Upper lobe of right lung (tissue), 1 donor: Measurements from ENCODE around the gene OR56A1. TPM values are rescaled to one million over a fixed set of nuclear protein-coding genes. Genes with fewer than 3 reads are reported as not detected.

ENCODE experiments used
- ATAC-seq: fragments of 200-7000 bp; cut with Tn5 transposase; one replicate; pipeline ENCODE4 v1.9.1; 2020; ENCODE audit warnings: mild to moderate bottlenecking, moderate library complexity
- DNase-seq: peaks from one replicate; pipeline ENCODE4 v3.0.0-alpha.2; 2020
- H3K27ac ChIP-seq: fragments of 200-600 bp; one replicate; pipeline ENCODE4 v1.8.0; 2022
- H3K27me3 ChIP-seq: fragments of 200-600 bp; one replicate; pipeline ENCODE4 v1.8.0; 2022; ENCODE audit warnings: mild to moderate bottlenecking
- H3K36me3 ChIP-seq: fragments of 200-600 bp; one replicate; pipeline ENCODE4 v1.8.0; 2022
- H3K4me1 ChIP-seq: fragments of 200-600 bp; one replicate; pipeline ENCODE4 v1.8.0; 2022
- H3K4me3 ChIP-seq: fragments of 200-600 bp; one replicate; pipeline ENCODE4 v1.8.0; 2022; ENCODE audit warnings: mild to moderate bottlenecking
- H3K9me3 ChIP-seq: fragments of 200-600 bp; one replicate; pipeline ENCODE4 v1.8.0; 2022
- intact Hi-C: fragments of 100-400 bp; cut with DNase I; formaldehyde crosslinking; loops from one replicate; pipeline ENCODE4 v1.11.0; 2022
- total RNA-seq: library from RNA; stranded (reverse); fragmentation: NEBNext Ultra II Directional; extraction: Animal tissue kit (Norgen Biotek cat#: 25700); gene quantifications from one replicate; pipeline ENCODE4 v1.2.1, GENCODE V29; 2021
- TF ChIP-seq, protein P1 (sequence below): fragments of 200-600 bp; IDR thresholded peaks from one replicate; pipeline ENCODE4 v1.8.0; 2022; ENCODE audit warnings: antibody characterized with exemption
- donor health status: DM: no; HTN: yes; CAD: no; lungs with severe emphysema.

OR56A1 gene
- total RNA-seq, 1 donor from 2014 or later = not detected

DNA sequence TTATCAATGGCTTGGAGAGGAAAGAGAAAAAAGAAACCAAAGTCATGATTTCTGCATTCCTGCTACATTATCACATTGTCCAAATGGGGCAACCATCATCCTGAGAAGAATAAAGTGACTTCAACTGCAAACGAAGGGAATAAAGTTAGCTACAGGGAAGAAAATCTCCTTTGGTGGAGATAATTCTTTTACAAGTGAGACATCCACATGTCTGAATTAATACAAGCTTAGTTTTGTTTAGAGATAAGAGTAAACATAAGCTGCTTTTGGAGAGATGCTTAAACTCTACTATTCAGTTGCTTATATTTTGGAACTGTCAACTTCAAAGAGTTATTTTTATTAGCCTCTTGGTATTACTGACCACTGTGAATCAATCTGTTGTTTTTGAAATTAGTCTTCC, 43.7 kb downstream of the OR56A1 start, which contains the start of gene OR52L1:
OR52L1 (minus strand) TSS at position 101 of the 400 bp plus-strand sequence; CDS start at position 46, 55 bp downstream.
- TF ChIP-seq, protein P1, sequence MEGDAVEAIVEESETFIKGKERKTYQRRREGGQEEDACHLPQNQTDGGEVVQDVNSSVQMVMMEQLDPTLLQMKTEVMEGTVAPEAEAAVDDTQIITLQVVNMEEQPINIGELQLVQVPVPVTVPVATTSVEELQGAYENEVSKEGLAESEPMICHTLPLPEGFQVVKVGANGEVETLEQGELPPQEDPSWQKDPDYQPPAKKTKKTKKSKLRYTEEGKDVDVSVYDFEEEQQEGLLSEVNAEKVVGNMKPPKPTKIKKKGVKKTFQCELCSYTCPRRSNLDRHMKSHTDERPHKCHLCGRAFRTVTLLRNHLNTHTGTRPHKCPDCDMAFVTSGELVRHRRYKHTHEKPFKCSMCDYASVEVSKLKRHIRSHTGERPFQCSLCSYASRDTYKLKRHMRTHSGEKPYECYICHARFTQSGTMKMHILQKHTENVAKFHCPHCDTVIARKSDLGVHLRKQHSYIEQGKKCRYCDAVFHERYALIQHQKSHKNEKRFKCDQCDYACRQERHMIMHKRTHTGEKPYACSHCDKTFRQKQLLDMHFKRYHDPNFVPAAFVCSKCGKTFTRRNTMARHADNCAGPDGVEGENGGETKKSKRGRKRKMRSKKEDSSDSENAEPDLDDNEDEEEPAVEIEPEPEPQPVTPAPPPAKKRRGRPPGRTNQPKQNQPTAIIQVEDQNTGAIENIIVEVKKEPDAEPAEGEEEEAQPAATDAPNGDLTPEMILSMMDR = no peak
- Histone ChIP-seq H3K9me3 (no peaks in the 10 kb centered on the region), H3K4me1 (no peaks in the 10 kb centered on the region), H3K27ac (no peak within 1 kb of the TSS), H3K27me3 (no peaks in the 10 kb centered on the region), H3K36me3 (no peaks in the 10 kb centered on the region), H3K4me3 (no peak within 1 kb of the TSS)
- ATAC-seq (no peak), DNase-seq (no peak)
- intact Hi-C loops = no loop called here

DNA sequence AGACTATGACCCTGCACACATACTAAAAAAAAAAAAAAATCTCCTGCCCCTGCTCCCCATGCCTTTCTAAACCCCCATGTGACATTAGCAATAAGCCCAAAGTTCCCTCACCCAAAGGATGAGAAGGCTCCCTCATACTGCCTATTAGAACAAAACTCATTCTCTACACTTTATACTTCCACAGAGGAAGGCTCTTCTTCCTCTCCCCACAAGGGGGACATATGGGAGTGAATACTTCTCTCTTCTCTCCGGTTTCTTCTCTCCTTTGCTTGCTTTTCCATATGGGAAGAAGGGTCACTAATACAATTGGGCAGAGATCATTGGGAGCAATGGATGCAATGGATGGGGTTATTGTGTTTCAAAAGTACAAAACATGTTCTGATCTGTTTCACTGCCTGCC, 47.1 kb downstream of the OR56A1 start:
- H3K27me3 ChIP-seq = no peaks in the 10 kb centered on the region
- TF ChIP-seq, protein P1 = no peak
- intact Hi-C loops = no loop called here
- peaks cover 1% of the 10 kb centered on the region for H3K9me3 ChIP-seq
- DNase-seq (no peak), ATAC-seq (no peak)
- no peak overlapping the region for H3K27ac ChIP-seq
- no peaks in the 10 kb centered on the region for H3K36me3 ChIP-seq
- no peak overlapping the region for H3K4me3 ChIP-seq
- no peaks in the 10 kb centered on the region for H3K4me1 ChIP-seq

GRCh38 chr11:5973530-5973929, 57.0 kb downstream of the OR56A1 start:
- no peak for ATAC-seq

More at GRCh38 chr11:5973530-5973929, 57.0 kb downstream of the OR56A1 start:
- H3K27me3 ChIP-seq = no peaks in the 10 kb centered on the region
- H3K27ac ChIP-seq = no peak overlapping the region
- no peaks in the 10 kb centered on the region for H3K4me1 ChIP-seq
- H3K9me3 ChIP-seq = peaks cover 4% of the 10 kb centered on the region
- TF ChIP-seq, protein P1 = no peak
- H3K36me3 ChIP-seq = no peaks in the 10 kb centered on the region
- intact Hi-C loops = no loop called here
- no peak overlapping the region for H3K4me3 ChIP-seq
- DNase-seq = no peak

Other genes with a start within 250 kb of the OR56A1 start
- not detected for gene OR52N5, start 247.4 kb downstream of the OR56A1 start, total RNA-seq
- gene OR52N1, start 239.5 kb downstream of the OR56A1 start, total RNA-seq = not detected
- not detected for gene OR52N2, start 221.8 kb downstream of the OR56A1 start, total RNA-seq
- gene OR52E6, start 188.9 kb downstream of the OR56A1 start, total RNA-seq = not detected
- not detected for gene OR52E8, start 173.1 kb downstream of the OR56A1 start, total RNA-seq
- not detected for gene OR52E4, start 150.1 kb downstream of the OR56A1 start, total RNA-seq
- not detected for gene OR52E5, start 137.6 kb downstream of the OR56A1 start, total RNA-seq
- gene OR56A3, start 88.5 kb downstream of the OR56A1 start, total RNA-seq = not detected
- not detected for gene OR56A5, start 62.3 kb downstream of the OR56A1 start, total RNA-seq
- not detected for gene OR52L1, start 43.8 kb downstream of the OR56A1 start, total RNA-seq
- not detected for gene OR56A4, start 23.8 kb downstream of the OR56A1 start, total RNA-seq
- not detected for gene OR56B4, start 76.9 kb upstream of the OR56A1 start, total RNA-seq
- not detected for gene OR52B2, start 139.6 kb upstream of the OR56A1 start, total RNA-seq
- gene OR52W1, start 168.5 kb upstream of the OR56A1 start, total RNA-seq = not detected
- gene C11orf42, start 174.8 kb upstream of the OR56A1 start, total RNA-seq = not detected
- 40.6 TPM for gene FHIP1B, start 203.9 kb upstream of the OR56A1 start, total RNA-seq
- gene CNGA4, start 208.3 kb upstream of the OR56A1 start, total RNA-seq = not detected
- gene CCKBR, start 229.1 kb upstream of the OR56A1 start, total RNA-seq = not detected